ENCODE data around the gene PAX9.

DNA sequence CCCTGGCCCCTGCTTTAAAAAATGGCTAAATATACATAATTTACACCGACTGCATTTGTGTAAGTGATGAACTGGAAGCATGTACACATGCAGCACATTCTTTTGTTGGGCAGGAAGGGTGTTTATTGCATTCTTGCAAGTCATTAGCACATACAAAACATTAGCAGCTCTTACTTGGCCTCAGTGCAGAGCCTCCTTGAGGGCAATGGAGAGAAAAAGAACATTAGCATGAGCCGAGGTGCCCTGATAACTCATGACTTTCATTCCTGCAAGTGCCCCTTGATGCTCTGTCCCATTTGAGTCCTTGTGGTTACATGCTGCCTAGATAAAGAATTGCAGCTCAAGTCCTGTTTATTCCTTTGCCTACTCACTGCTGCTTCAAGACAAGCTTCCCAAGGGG lies 61.9 kb downstream of the PAX9 start:
- TF ChIP-seq RAD21 (conservative IDR thresholded peaks at IDR 0.05) (no peak), EZH2 (IDR thresholded peaks at IDR 0.05; ENCODE audit: borderline replicate concordance, insufficient read depth, low read length, poor library complexity, severe bottlenecking) (no peak), EP300 (conservative IDR thresholded peaks at IDR 0.05; ENCODE audit: poor library complexity, severe bottlenecking) (no peak), POLR2AphosphoS5 (IDR thresholded peaks at IDR 0.05) (no peak), TAF1 (IDR thresholded peaks at IDR 0.05; ENCODE audit: low read depth) (no peak), SMC3 (conservative IDR thresholded peaks at IDR 0.05; ENCODE audit: poor library complexity) (no peak), MXI1 (conservative IDR thresholded peaks at IDR 0.05; ENCODE audit: poor library complexity, severe bottlenecking) (no peak)
- TF ChIP-seq, protein P1, sequence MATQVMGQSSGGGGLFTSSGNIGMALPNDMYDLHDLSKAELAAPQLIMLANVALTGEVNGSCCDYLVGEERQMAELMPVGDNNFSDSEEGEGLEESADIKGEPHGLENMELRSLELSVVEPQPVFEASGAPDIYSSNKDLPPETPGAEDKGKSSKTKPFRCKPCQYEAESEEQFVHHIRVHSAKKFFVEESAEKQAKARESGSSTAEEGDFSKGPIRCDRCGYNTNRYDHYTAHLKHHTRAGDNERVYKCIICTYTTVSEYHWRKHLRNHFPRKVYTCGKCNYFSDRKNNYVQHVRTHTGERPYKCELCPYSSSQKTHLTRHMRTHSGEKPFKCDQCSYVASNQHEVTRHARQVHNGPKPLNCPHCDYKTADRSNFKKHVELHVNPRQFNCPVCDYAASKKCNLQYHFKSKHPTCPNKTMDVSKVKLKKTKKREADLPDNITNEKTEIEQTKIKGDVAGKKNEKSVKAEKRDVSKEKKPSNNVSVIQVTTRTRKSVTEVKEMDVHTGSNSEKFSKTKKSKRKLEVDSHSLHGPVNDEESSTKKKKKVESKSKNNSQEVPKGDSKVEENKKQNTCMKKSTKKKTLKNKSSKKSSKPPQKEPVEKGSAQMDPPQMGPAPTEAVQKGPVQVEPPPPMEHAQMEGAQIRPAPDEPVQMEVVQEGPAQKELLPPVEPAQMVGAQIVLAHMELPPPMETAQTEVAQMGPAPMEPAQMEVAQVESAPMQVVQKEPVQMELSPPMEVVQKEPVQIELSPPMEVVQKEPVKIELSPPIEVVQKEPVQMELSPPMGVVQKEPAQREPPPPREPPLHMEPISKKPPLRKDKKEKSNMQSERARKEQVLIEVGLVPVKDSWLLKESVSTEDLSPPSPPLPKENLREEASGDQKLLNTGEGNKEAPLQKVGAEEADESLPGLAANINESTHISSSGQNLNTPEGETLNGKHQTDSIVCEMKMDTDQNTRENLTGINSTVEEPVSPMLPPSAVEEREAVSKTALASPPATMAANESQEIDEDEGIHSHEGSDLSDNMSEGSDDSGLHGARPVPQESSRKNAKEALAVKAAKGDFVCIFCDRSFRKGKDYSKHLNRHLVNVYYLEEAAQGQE (IDR thresholded peaks at IDR 0.05; ENCODE audit: borderline replicate concordance) = no peak
- TF ChIP-seq, protein P2, sequence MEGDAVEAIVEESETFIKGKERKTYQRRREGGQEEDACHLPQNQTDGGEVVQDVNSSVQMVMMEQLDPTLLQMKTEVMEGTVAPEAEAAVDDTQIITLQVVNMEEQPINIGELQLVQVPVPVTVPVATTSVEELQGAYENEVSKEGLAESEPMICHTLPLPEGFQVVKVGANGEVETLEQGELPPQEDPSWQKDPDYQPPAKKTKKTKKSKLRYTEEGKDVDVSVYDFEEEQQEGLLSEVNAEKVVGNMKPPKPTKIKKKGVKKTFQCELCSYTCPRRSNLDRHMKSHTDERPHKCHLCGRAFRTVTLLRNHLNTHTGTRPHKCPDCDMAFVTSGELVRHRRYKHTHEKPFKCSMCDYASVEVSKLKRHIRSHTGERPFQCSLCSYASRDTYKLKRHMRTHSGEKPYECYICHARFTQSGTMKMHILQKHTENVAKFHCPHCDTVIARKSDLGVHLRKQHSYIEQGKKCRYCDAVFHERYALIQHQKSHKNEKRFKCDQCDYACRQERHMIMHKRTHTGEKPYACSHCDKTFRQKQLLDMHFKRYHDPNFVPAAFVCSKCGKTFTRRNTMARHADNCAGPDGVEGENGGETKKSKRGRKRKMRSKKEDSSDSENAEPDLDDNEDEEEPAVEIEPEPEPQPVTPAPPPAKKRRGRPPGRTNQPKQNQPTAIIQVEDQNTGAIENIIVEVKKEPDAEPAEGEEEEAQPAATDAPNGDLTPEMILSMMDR (IDR thresholded peaks at IDR 0.05; ENCODE audit: poor library complexity, severe bottlenecking) = no peak

All from neural cell (in vitro differentiated cells).